NT2/D1 (cell line): ENCODE data around the gene IGF1R.

Experiments used
- DNase-seq: peaks from one replicate; pipeline ENCODE4 v3.0.0-alpha.2; 2011; ENCODE audit warnings: low read depth, low spot score
- H3K27me3 ChIP-seq: 2 replicates; pipeline ENCODE4 v1.6.0; 2011; ENCODE audit warnings: mild to moderate bottlenecking; ENCODE audit not compliant: insufficient read length, insufficient read depth
- H3K36me3 ChIP-seq: 2 replicates; pipeline ENCODE4 v1.6.1; 2011; ENCODE audit warnings: mild to moderate bottlenecking, low read length, mixed read lengths; ENCODE audit not compliant: insufficient read depth, insufficient read length
- H3K4me1 ChIP-seq: 2 replicates; pipeline ENCODE4 v1.5.1; 2011; ENCODE audit not compliant: insufficient read depth, insufficient read length
- H3K4me3 ChIP-seq: 2 replicates; pipeline ENCODE4 v1.5.1; 2011; ENCODE audit warnings: low read depth; ENCODE audit not compliant: insufficient read length
- H3K9ac ChIP-seq: 2 replicates; pipeline ENCODE4 v1.6.0; 2011; ENCODE audit warnings: low read depth; ENCODE audit not compliant: insufficient read length
- H3K9me3 ChIP-seq: 2 replicates; pipeline ENCODE4 v1.5.1; 2011; ENCODE audit warnings: mild to moderate bottlenecking, low read length; ENCODE audit not compliant: insufficient read depth
- SUZ12 ChIP-seq: IDR thresholded peaks from 2 replicates; pipeline ENCODE4 v1.6.1; 2011; ENCODE audit not compliant: insufficient read length, insufficient read depth; ENCODE audit errors: extremely low read depth
- YY1 ChIP-seq: IDR thresholded peaks from 2 replicates; pipeline ENCODE4 v1.6.1; 2011; ENCODE audit not compliant: insufficient read length, insufficient read depth
- ZNF274 ChIP-seq: IDR thresholded peaks from 2 replicates; pipeline ENCODE4 v1.6.1; 2011; ENCODE audit warnings: mild to moderate bottlenecking, low read depth, low read length

Gene IGF1R

GRCh38 chr15:98787936-98788757 is 139.8 kb downstream of the IGF1R start:
- DNase-seq = no peak
- Histone ChIP-seq H3K4me3 (no peak overlapping the region), H3K9ac (no peak overlapping the region), H3K27me3 (no peaks in the 10 kb centered on the region), H3K4me1 (peaks cover 4% of the 10 kb centered on the region), H3K36me3 (no peaks in the 10 kb centered on the region), H3K9me3 (no peaks in the 10 kb centered on the region)
- TF ChIP-seq ZNF274 (no peak), YY1 (no peak), SUZ12 (no peak)

GRCh38 chr15:98789020-98789419 is 140.7 kb downstream of the IGF1R start:
- Histone ChIP-seq H3K4me1 (peaks cover 4% of the 10 kb centered on the region), H3K9me3 (no peaks in the 10 kb centered on the region), H3K9ac (no peak overlapping the region), H3K27me3 (no peaks in the 10 kb centered on the region), H3K4me3 (no peak overlapping the region), H3K36me3 (no peaks in the 10 kb centered on the region)
- DNase-seq = no peak
- TF ChIP-seq YY1 = no peak
- TF ChIP-seq ZNF274 = no peak
- no peak for TF ChIP-seq SUZ12

GRCh38 chr15:98790270-98790669 is 141.9 kb downstream of the IGF1R start:
- Histone ChIP-seq H3K4me1 (peaks cover 4% of the 10 kb centered on the region), H3K4me3 (no peak overlapping the region), H3K9ac (no peak overlapping the region), H3K36me3 (no peaks in the 10 kb centered on the region), H3K9me3 (no peaks in the 10 kb centered on the region), H3K27me3 (no peaks in the 10 kb centered on the region)
- no peak for TF ChIP-seq YY1
- TF ChIP-seq ZNF274 = no peak
- no peak for DNase-seq

GRCh38 chr15:98791046-98791701 is 142.8 kb downstream of the IGF1R start:
- Histone ChIP-seq H3K9ac (no peak overlapping the region), H3K4me1 (peaks cover 2% of the 10 kb centered on the region), H3K9me3 (no peaks in the 10 kb centered on the region)

GRCh38 chr15:98792117-98792516 is 143.8 kb downstream of the IGF1R start:
- no peak for DNase-seq
- H3K9me3 ChIP-seq = no peaks in the 10 kb centered on the region
- H3K9ac ChIP-seq = no peak overlapping the region
- no peak overlapping the region for H3K4me3 ChIP-seq
- no peaks in the 10 kb centered on the region for H3K27me3 ChIP-seq
- H3K4me1 ChIP-seq = peaks cover 2% of the 10 kb centered on the region
- H3K36me3 ChIP-seq = no peaks in the 10 kb centered on the region
- TF ChIP-seq SUZ12 = no peak

More at GRCh38 chr15:98791046-98791701, 142.8 kb downstream of the IGF1R start:
- Histone ChIP-seq H3K4me3 (no peak overlapping the region), H3K36me3 (no peaks in the 10 kb centered on the region), H3K27me3 (no peaks in the 10 kb centered on the region)
- no peak for TF ChIP-seq YY1
- no peak for TF ChIP-seq ZNF274
- TF ChIP-seq SUZ12 = no peak
- DNase-seq = no peak

- Histone ChIP-seq H3K27me3 (no peaks in the 10 kb centered on the region), H3K9ac (no peak overlapping the region), H3K4me3 (no peak overlapping the region), H3K9me3 (no peaks in the 10 kb centered on the region), H3K36me3 (no peaks in the 10 kb centered on the region), H3K4me1 (peaks cover 8% of the 10 kb centered on the region)
- no peak for TF ChIP-seq ZNF274
- TF ChIP-seq SUZ12 = no peak
- DNase-seq = no peak
These were observed 145.9 kb downstream of the IGF1R start for GRCh38 chr15:98794211-98794610.

- TF ChIP-seq YY1 (no peak), SUZ12 (no peak), ZNF274 (no peak)
These were observed 146.4 kb downstream of the IGF1R start for GRCh38 chr15:98794748-98795147.

GRCh38 chr15:98795980-98796379 is 147.6 kb downstream of the IGF1R start:
- no peaks in the 10 kb centered on the region for H3K27me3 ChIP-seq
- H3K4me3 ChIP-seq = no peak overlapping the region
- H3K9ac ChIP-seq = no peak overlapping the region
- DNase-seq = no peak
- H3K36me3 ChIP-seq = no peaks in the 10 kb centered on the region
- no peaks in the 10 kb centered on the region for H3K9me3 ChIP-seq
- TF ChIP-seq YY1 = no peak
- no peak for TF ChIP-seq ZNF274
- no peak for TF ChIP-seq SUZ12
- H3K4me1 ChIP-seq = peaks cover 6% of the 10 kb centered on the region

More at GRCh38 chr15:98794748-98795147, 146.4 kb downstream of the IGF1R start:
- Histone ChIP-seq H3K36me3 (no peaks in the 10 kb centered on the region), H3K9ac (no peak overlapping the region), H3K4me1 (peaks cover 6% of the 10 kb centered on the region), H3K27me3 (no peaks in the 10 kb centered on the region), H3K9me3 (no peaks in the 10 kb centered on the region), H3K4me3 (no peak overlapping the region)
- DNase-seq = no peak
